HL-60 (cell line): ENCODE data around the gene ANKRD63.

ENCODE experiments used
- DNase-seq, 2 experiments: peaks; one replicate each; pipeline ENCODE4 v3.0.0-alpha.2; 2010 to 2020; ENCODE audit warnings: low read depth in 1 of 2, low spot score in 1 of 2
- H3K27ac ChIP-seq: fragments of 250-450 bp; sonication (Bioruptor Pico); replicated peaks from 2 replicates; pipeline ENCODE4 v1.5.1; 2020; ENCODE audit warnings: mild to moderate bottlenecking, moderate library complexity
- H3K27me3 ChIP-seq: fragments of 250-450 bp; sonication (Bioruptor Pico); 2 replicates; pipeline ENCODE4 v1.5.1; 2021; ENCODE audit warnings: mild to moderate bottlenecking, moderate library complexity; ENCODE audit not compliant: insufficient read depth, poor library complexity, severe bottlenecking
- H3K4me3 ChIP-seq: replicated peaks from 2 replicates; pipeline ENCODE4 v1.5.1; 2011; ENCODE audit warnings: mild to moderate bottlenecking, control low read depth, low read length; ENCODE audit not compliant: insufficient read depth
- CTCF ChIP-seq: IDR thresholded peaks from one replicate; pipeline ENCODE4 v1.5.1; 2011; ENCODE audit warnings: low read length, control low read depth, inconsistent platforms; ENCODE audit not compliant: insufficient read depth
- GABPA ChIP-seq: IDR thresholded peaks from 2 replicates; pipeline ENCODE4 v1.6.1; 2012; ENCODE audit warnings: low read depth
- POLR2AphosphoS5 ChIP-seq: IDR thresholded peaks from 2 replicates; pipeline ENCODE4 v1.6.1; 2012; ENCODE audit warnings: low read depth
- REST ChIP-seq: IDR thresholded peaks from 2 replicates; pipeline ENCODE4 v1.6.1; 2012; ENCODE audit warnings: low read depth; ENCODE audit not compliant: insufficient replicate concordance
- SPI1 ChIP-seq: IDR thresholded peaks from 2 replicates; pipeline ENCODE4 v1.6.1; 2012; ENCODE audit warnings: low read depth, mild to moderate bottlenecking, borderline replicate concordance

Gene ANKRD63

GRCh38 chr15:40287968-40288367, 5.1 kb upstream of the ANKRD63 start:
- Histone ChIP-seq H3K27me3 (no peaks in the 10 kb centered on the region), H3K4me3 (no peak overlapping the region), H3K27ac (no peak overlapping the region)
- TF ChIP-seq POLR2AphosphoS5 = no peak
- TF ChIP-seq CTCF = no peak
- TF ChIP-seq SPI1 = no peak
- no peak for TF ChIP-seq GABPA
- TF ChIP-seq REST = no peak
- DNase-seq = no peak

GRCh38 chr15:40287505-40287904, 4.6 kb upstream of the ANKRD63 start:
- no peak overlapping the region for H3K4me3 ChIP-seq
- TF ChIP-seq POLR2AphosphoS5 (no peak), CTCF (no peak), REST (no peak), SPI1 (no peak), GABPA (no peak)
- DNase-seq = no peak
- H3K27ac ChIP-seq = no peak overlapping the region
- no peaks in the 10 kb centered on the region for H3K27me3 ChIP-seq

- no peaks in the 10 kb centered on the region for H3K27me3 ChIP-seq
- no peak for DNase-seq
- TF ChIP-seq REST = no peak
- TF ChIP-seq CTCF = no peak
- TF ChIP-seq GABPA = no peak
- TF ChIP-seq POLR2AphosphoS5 = no peak
- no peak for TF ChIP-seq SPI1
- H3K4me3 ChIP-seq = no peak overlapping the region
- H3K27ac ChIP-seq = no peak overlapping the region
Measured at GRCh38 chr15:40286794-40287193, 3.9 kb upstream of the ANKRD63 start.
